Mucosa of descending colon (tissue), 3 donors: ENCODE results near the gene PRSS8. TPM values are rescaled to one million over a fixed set of nuclear protein-coding genes. Genes with fewer than 3 reads are reported as not detected.

ENCODE experiments used
- ATAC-seq: fragments of 200-7000 bp; cut with Tn5 transposase; one replicate; pipeline ENCODE4 v1.9.1; 2020; ENCODE audit warnings: mild to moderate bottlenecking, moderate library complexity
- DNase-seq, 3 donors: peaks; one replicate each; pipeline ENCODE4 v3.0.0-alpha.2; 2020
- H3K36me3 ChIP-seq: fragments of 200-600 bp; one replicate; pipeline ENCODE4 v1.8.0; 2021; ENCODE audit warnings: low read depth, mild to moderate bottlenecking
- H3K4me1 ChIP-seq: fragments of 200-600 bp; one replicate; pipeline ENCODE4 v1.8.0; 2021; ENCODE audit warnings: low read depth, mild to moderate bottlenecking
- H3K4me3 ChIP-seq: fragments of 200-600 bp; one replicate; pipeline ENCODE4 v1.8.0; 2021; ENCODE audit warnings: mild to moderate bottlenecking
- H3K9me3 ChIP-seq: fragments of 200-600 bp; one replicate; pipeline ENCODE4 v1.8.0; 2021; ENCODE audit warnings: mild to moderate bottlenecking
- intact Hi-C, 2 donors: fragments of 100-400 bp; cut with DNase I in 1 of 2; cut with micrococcal nuclease in 1 of 2; formaldehyde crosslinking; loops; one replicate each; pipeline versions ENCODE4 v1.11.0 to v1.11.1; 2022; cut with DNase I, micrococcal nuclease
- total RNA-seq, 3 donors: library from RNA; stranded (reverse); fragmentation: NEBNext Ultra II Directional in 2 of 3; extraction: Animal tissue kit (Norgen Biotek cat#: 25700) in 2 of 3; gene quantifications; one replicate each; pipeline versions ENCODE4 v1.2.1 to v1.2.4, GENCODE V29; 2021 to 2023
- TF ChIP-seq, protein P1 (sequence below): fragments of 200-600 bp; IDR thresholded peaks from one replicate; pipeline ENCODE4 v1.8.0; 2022; ENCODE audit warnings: antibody characterized with exemption, mild to moderate bottlenecking
- donor health status: DM: no; HTN: no; CAD: no; lungs with moderate emphysema.
- donor health status: DM: no; HTN: no; CAD: no.
- donor health status: DM: no; HTN: yes; CAD: no.

Gene PRSS8
- total RNA-seq, 3 donors from 2014 or later, result 163 to 482 (median 422) TPM

DNA sequence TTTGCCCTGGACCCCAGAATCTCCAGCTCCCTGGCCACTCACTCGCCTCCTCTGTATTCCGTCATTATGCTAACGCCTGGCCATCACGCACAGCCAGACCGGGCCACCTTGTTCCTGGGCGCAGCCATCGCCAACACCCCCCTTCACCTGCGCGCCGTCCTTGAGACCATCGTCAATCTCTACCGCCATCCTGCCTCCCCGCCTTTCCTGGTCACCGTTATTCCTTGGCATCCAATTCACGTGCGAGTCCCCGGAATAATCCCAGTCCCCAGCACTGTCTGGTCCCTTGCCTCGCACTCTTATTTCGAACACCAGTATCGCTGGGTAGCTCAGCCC, 41.5 kb downstream of the PRSS8 start:
- ATAC-seq, result peak; percentile 7
- Histone ChIP-seq H3K9me3 (no peaks in the 10 kb centered on the region), H3K36me3 (no peaks in the 10 kb centered on the region), H3K4me1 (peaks cover 14% of the 10 kb centered on the region), H3K4me3 (peak overlapping the region; percentile 46)
- intact Hi-C loops, result no loop called here
- TF ChIP-seq, protein P1, sequence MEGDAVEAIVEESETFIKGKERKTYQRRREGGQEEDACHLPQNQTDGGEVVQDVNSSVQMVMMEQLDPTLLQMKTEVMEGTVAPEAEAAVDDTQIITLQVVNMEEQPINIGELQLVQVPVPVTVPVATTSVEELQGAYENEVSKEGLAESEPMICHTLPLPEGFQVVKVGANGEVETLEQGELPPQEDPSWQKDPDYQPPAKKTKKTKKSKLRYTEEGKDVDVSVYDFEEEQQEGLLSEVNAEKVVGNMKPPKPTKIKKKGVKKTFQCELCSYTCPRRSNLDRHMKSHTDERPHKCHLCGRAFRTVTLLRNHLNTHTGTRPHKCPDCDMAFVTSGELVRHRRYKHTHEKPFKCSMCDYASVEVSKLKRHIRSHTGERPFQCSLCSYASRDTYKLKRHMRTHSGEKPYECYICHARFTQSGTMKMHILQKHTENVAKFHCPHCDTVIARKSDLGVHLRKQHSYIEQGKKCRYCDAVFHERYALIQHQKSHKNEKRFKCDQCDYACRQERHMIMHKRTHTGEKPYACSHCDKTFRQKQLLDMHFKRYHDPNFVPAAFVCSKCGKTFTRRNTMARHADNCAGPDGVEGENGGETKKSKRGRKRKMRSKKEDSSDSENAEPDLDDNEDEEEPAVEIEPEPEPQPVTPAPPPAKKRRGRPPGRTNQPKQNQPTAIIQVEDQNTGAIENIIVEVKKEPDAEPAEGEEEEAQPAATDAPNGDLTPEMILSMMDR, result no peak
- DNase-seq, result peak in 1 of 3 donors; percentile 49

DNA sequence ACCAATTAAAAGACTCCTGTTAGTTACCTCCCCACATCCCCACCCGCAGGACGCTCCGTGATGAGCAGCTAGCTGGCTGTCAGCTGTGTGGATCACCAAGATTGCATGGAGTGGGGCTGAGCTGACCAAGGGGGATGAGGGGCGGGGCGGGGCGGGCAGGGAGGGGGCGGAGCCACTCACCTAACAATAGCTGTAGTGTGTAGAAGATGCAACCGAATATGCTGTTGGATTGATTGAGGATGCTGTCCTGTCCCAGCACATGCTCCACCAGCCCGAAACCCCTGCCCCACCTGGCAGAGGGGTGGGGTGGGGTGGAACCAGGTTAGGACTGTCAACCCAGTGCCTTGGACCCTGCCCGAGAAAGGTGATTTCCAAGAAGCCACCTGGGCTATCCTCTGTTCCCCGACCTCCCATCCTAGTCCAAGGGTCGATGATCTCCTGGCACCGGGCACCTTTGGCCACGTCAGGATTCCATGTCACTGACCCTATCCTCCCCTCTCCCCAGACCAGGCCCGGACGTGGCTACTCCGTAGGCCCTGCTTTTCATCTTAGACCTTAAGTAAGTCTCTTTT, 42.3 kb downstream of the PRSS8 start:
- intact Hi-C loops, result no loop called here
- Histone ChIP-seq H3K9me3 (no peaks in the 10 kb centered on the region), H3K4me3 (no peak overlapping the region), H3K36me3 (no peaks in the 10 kb centered on the region), H3K4me1 (peaks cover 14% of the 10 kb centered on the region)
- DNase-seq (no peak), ATAC-seq (no peak)
- TF ChIP-seq, protein P1, result no peak

DNA sequence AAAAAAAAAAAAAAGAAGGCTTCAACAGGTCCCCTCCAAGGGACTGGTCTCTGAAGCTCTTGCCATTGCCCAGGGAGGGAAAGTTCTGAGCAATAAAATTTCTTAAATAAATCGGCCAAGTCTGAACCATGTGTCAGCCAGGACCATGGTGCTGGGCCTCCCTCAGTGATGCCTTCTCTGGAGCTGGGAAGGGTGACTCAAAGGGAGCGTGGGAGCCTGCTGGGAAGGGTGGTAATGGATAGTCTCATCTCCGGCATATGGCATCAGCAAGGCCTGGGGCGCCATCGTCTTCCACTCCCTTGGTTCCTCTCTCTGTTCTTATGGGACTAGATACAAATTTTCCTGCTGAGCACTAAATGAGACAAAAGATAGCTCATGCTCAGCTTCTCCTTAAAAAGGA, 43.2 kb downstream of the PRSS8 start:
- Histone ChIP-seq H3K4me3 (no peak overlapping the region), H3K9me3 (no peaks in the 10 kb centered on the region), H3K4me1 (peaks cover 14% of the 10 kb centered on the region), H3K36me3 (no peaks in the 10 kb centered on the region)
- DNase-seq (no peak), ATAC-seq (no peak)
- TF ChIP-seq, protein P1, result no peak
- intact Hi-C loops, result no loop called here

DNA sequence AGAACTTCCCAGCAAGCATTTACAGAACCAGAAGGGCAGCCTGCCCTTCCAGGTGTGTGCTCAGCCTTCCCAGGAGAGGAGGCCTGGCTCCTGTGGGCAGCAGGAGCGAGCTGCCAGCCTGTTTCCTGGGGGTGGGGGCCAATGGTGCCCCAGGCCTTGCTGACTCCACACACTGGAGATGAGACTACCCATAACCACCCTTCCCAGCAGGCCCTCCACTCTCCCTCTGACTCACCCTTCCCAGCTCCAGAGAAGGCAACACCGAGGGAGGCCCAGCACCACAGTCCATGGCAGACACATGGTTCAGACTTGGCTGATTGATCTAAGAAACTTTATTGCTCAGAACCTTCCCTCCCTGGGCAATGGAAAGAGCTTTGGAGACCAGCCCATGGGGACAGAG, 45.0 kb downstream of the PRSS8 start:
- no peak overlapping the region for H3K4me3 ChIP-seq
- no peaks in the 10 kb centered on the region for H3K36me3 ChIP-seq
- no peaks in the 10 kb centered on the region for H3K9me3 ChIP-seq
- peaks cover 10% of the 10 kb centered on the region for H3K4me1 ChIP-seq
- intact Hi-C loops, result no loop called here
- TF ChIP-seq, protein P1, result no peak
- no peak for ATAC-seq
- no peak for DNase-seq

DNA sequence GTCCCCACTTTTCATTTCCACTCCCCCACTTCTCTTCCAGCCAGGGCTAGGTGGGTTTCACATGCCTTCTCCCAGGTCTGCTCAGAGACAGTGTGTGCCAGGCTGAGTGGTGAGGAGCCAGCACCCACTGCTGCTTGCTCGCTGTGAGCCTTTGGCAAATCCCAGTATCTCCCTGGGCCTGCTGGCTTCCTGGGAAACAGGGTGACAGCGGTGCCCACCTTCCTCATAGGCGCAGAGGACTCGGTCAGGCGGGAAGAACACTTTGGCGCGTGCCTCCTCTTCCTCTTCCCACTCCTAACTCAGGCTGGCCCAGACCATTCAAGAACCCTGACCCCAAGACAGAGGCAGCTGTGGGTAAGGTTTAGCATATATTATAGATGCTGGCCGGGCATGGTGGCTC, 46.3 kb downstream of the PRSS8 start:
- DNase-seq (no peak), ATAC-seq (no peak)
- peaks cover 9% of the 10 kb centered on the region for H3K4me1 ChIP-seq
- no peaks in the 10 kb centered on the region for H3K9me3 ChIP-seq
- TF ChIP-seq, protein P1, result no peak
- no peak overlapping the region for H3K4me3 ChIP-seq
- intact Hi-C loops, result no loop called here
- H3K36me3 ChIP-seq, result no peaks in the 10 kb centered on the region
